ENCODE measurements around the gene GATAD2A. TPM values are rescaled to one million over a fixed set of nuclear protein-coding genes. Genes with fewer than 3 reads are reported as not detected.

The GATAD2A gene
- total RNA-seq, 1 experiment from 2014 or later, result 31.3 TPM

DNA sequence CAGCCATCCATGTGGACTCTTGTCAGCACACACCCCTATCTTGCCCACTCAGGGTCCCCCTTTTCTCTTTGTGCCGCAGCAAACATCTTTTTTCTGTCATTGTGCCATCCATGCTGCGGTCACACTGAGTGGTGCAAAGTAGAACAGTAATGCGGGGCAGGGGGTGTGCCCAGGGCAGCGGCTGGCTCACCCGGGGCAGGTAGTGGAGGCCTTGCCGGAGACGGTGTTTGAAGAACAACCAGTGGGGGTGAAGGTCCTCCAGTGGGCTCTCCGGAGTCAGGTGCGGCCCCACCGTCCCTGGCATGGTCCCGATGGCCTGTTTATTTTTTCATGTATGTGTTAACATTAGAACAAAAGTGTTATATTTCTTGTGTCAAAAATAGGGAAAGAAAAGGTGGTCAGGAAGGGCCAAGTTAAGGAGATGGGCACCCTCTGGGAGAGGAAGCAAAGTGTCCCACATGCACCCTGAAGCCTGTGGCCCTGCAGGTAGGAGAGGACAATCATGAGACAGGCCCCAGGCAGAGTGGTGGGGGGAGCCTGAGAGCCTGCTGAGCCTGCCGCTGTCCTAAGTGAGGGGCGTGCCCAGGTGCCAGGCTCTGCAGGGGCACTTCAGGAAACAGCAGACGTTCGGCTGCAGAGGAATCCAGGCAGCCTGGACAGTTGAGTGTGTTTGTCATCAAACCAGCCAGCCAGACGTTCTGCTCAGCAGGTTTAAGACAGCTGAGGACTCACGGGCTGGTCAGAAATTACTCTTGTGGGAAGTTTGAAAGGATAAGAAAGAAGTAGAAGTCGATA lies 97.5 kb downstream of the GATAD2A start:
- no peak for DNase-seq (ENCODE audit: extremely low read depth, low read depth)

GRCh38 chr19:19504754-19505668 lies 99.5 kb downstream of the GATAD2A start:
- no peak for DNase-seq (ENCODE audit: extremely low read depth, low read depth)

- no peak for DNase-seq (ENCODE audit: extremely low read depth, low read depth)
These were observed 100.3 kb downstream of the GATAD2A start for GRCh38 chr19:19505669-19506326.

GRCh38 chr19:19506592-19506991 lies 101.1 kb downstream of the GATAD2A start:
- no peak for DNase-seq (ENCODE audit: extremely low read depth, low read depth)

- no peak for DNase-seq (ENCODE audit: extremely low read depth, low read depth)
These were observed 101.9 kb downstream of the GATAD2A start for GRCh38 chr19:19507354-19507753.

DNA sequence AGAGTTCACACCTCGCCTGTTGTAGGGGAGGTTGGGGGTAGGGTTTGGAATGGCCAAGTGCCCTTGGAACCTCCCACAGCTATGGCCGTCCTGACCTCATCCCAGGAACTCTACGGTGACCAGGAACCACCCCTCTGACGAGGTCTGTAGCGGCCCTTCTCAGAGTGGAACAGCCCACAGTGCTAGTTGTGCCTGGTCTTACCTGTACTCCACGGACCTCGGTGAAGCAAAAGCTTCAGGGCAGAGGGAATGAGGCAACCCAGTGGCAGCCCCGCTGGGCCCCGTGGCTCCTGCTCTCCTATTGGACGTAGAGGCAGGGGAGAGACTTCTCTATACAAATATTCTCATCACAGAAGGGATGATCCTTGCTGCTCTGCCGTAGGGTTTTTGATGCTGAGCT lies 102.7 kb downstream of the GATAD2A start:
- no peak for DNase-seq (ENCODE audit: extremely low read depth, low read depth)

DNA sequence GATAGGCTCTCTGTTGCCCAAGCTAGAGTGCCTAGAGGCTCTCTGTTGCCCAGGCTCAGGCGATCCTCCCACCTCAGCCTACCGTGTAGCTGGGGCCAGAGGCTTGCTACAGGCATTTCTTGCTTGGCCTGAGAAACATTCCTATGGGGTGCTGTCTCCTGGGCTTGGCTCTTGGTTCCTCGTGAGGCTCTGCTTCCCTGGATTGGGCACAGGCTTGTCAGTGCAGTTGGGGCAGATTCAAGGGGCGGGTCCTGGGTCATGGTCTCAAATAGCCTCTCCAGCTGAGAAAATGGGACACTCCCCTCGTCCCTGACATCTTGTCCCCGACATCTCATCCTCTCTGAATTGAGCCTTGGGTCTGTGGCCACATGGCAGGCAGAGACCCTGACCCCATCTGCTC lies 105.0 kb downstream of the GATAD2A start:
- DNase-seq (ENCODE audit: extremely low read depth, low read depth), result no peak

DNA sequence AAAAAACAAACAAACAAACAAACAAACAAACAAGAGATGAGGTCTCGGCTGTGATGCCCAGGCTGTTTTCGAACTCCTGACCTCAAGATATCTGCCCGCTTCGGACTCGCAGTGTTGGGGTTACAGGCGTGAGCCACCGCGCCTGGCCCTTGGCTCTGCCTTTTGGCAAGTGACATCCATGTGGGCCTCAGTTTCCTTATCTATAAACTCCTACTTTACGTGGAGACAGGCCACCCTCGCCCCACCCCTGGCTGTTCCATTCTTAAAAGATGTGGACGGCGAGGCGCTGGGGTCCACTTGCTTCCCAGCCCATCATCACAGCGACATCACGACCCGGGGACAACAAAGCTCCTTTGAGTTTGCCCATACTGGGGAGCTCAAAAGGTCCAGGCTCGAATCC lies 108.2 kb downstream of the GATAD2A start:
- no peak for DNase-seq (ENCODE audit: extremely low read depth, low read depth)

GRCh38 chr19:19514215-19514657 lies 108.8 kb downstream of the GATAD2A start:
- no peak for DNase-seq (ENCODE audit: extremely low read depth, low read depth)

DNA sequence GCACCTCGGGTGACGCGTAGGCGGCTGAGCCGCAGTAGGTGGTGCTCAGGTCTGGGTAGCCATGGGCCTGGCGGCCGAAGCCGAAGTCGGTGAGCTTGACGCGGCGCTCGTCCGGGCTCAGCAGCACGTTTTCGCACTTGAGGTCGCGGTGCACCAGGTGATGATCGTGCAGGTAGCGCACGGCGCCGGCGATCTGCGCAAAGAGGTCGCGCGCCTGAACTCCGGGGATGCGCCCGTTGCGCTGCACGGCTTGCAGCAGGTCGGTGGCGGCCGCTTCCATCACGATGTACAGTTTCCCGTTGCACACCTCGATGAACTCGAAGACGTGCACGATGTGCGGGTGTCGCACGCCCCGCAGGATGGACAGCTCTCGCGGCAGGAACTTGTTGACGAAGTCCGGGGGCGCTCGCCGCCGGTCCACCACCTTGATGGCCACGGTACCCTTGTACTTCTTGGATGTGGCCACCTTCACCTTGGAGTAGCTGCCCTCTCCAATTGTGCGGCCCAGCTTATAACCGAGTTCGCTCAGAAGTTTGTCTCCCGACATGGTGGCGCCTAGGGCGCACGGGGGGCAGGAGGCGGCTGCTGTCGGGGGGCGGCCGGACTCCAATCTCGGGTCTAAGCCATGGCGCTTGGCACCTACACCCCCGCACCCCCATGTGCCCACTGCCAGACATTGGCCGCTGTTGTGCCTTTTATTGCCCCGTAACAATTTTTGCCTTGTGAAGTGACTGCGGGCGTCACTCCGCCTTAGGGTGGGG lies 109.6 kb downstream of the GATAD2A start, which contains the start of gene TSSK6:
Gene TSSK6, minus strand, starts transcription at position 668 of the 761 bp plus-strand sequence. Its CDS starts 121 bp downstream, at position 547.
- DNase-seq (ENCODE audit: extremely low read depth, low read depth), result no peak

- DNase-seq (ENCODE audit: extremely low read depth, low read depth), result peak; percentile 84
These were observed 110.4 kb downstream of the GATAD2A start, which contains the start of gene NDUFA13 for GRCh38 chr19:19515642-19516519. Gene NDUFA13 (plus strand): TSS chr19:19516225. CDS start chr19:19516239, 14 bp downstream.

- no peak for DNase-seq (ENCODE audit: extremely low read depth, low read depth)
These were observed 111.8 kb downstream of the GATAD2A start for GRCh38 chr19:19517235-19517619.

DNA sequence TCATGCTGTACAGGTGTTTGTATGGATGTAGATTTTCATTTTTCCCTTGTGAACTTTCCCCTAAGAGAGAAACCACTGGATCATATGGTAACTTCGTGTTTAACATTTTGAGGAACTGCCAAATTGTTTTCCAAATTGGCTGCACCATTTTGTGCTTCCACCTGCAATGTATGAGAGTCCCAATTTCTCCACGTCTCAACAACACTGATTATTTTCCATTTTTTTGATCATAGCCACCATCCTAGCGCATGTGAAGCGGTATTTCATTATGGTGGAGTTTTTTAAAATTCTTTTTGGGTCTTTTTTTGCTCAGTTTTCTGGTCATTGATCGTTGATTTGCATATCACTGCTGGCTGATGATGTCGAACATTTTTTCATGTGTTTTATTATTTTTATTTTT lies 115.5 kb downstream of the GATAD2A start:
- DNase-seq (ENCODE audit: extremely low read depth, low read depth), result no peak

DNA sequence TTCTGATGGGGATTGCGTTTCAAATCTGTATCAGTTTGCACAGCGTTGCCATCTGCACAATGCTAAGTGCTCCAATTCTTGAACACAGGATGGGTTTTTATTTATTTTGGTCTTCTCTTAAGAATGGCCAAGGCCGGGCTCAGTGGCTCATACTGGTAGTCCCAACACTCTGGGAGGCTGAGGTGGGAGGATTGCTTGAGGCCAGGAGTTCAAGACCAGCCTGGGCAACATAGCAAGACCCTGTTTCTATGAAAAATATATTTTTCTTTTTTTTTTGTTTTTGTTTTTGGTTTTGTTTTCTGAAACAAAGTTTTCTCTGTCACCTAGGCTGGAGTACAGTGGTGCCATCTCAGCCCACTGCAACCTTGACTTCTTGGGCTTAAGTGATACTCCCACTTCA lies 117.7 kb downstream of the GATAD2A start:
- DNase-seq (ENCODE audit: extremely low read depth, low read depth), result no peak

DNA sequence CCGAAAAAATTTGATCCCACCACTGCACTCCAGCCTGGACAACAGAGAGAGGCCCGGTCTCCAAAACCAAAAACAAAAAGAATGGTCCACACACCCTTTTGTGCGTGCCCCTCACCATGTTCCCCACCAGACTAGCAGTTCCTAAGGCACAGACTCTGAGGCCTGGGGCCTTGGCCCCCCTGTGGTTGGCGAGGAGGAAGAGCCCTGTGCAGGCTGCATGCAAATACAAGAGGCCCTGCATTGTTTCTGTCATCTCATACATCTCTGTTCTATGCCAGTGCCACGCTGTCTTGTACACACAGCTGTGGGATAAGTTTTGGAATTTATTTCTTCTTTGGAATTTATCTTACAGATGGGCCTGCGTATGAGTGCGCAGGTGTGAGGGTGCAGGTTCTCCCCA lies 118.6 kb downstream of the GATAD2A start:
- DNase-seq (ENCODE audit: extremely low read depth, low read depth), result no peak

DNA sequence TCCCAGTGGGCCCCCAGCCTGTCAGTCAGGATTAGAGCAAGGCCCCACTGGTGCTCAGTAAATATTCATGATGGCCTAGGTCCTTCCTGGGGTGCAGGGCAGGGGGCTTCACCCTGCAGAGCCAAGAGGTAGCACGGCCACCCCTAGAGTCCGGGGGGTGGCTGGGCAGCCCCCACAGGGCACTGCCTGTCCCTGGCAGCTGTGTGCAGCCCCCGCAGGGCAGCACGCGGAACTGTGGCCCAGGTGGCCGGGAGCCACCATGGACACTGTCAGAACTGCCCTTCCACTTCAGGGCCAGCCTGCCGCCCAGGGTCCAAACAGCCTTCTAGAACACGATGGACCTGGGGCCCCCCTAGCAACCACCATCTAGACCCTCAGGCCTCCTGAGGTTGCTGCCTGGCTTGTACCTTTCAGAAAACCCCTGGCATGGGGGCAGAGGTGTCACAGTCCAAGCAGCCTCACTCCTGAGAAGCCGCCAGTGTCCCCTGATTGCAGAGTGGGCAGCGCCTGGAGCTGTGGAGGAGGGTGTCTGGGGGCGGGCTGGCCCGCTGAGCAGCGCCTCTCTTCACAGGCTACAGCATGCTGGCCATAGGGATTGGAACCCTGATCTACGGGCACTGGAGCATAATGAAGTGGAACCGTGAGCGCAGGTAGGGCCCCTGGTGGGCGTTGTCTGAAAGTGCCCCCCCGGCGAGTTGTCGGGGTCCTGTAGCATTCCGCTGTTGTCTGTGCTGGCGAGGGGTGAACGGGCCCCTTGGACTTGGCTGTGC lies 120.3 kb downstream of the GATAD2A start:
- no peak for DNase-seq (ENCODE audit: extremely low read depth, low read depth)

DNA sequence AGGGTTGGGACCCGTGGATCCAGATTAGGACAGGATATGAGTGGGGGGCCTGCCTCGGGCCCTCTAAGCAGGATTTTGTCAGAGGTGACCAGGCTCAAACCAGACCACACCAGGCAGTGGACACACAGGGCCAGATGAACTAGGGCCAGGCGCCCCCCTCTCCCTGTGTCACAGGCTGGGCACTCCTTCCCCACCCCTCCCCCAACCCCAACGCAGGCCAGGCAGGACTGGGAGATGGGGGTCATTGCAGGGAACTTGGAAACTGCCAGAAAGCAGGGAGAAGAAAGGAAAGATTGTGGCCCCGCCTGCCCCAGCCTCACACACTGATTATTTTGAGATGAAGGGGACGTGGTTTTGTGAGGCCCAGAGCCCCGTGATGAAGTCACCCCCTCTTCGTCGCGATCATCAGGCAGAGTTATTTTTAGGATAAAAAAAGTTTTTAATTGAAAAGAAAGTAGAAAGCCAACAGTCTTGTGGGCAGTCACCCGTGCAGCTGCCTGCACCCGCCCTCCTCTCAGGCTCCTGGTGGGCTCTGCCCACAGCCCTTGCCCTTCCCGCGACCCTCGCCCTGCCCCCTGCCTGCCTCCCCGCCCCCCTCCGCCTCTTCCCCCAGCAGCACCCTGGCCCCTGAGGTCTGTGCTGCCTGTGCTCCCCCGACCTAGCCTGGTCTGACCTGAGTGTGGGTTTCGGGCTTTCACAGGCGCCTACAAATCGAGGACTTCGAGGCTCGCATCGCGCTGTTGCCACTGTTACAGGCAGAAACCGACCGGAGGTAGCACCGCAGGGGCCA lies 121.3 kb downstream of the GATAD2A start:
- DNase-seq (ENCODE audit: extremely low read depth, low read depth), result no peak

DNA sequence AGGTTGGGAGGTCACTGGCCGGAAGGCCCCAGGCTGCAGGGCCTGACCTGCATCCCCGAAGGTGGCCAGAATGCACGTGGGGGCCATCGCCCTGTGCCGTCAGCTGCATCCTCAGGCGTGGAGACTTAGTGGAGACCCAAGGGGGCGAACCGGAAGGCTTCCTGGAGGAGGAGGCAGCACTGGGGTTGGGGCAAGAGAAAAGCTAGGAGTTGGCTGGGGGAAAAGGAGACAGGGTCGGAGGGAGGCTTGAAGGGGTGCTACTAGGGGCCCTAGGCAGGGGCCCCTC lies 121.8 kb downstream of the GATAD2A start:
- DNase-seq (ENCODE audit: extremely low read depth, low read depth), result no peak

All from NCI-H460 (cell line).